Measurements from ENCODE around the gene IKZF2. TPM values are rescaled to one million over a fixed set of nuclear protein-coding genes. Genes with fewer than 3 reads are reported as not detected.
A peak's percentile ranks its signal among the peaks of the same experiment; 100 is the strongest.

The IKZF2 gene
- total RNA-seq, 2 donors from 2014 or later, result 48.3 to 80.0 TPM

GRCh38 chr2:213104092-213104902 is 47.1 kb downstream of the IKZF2 start:
- no peak for DNase-seq (ENCODE audit: low spot score)
- ATAC-seq, result peak; percentile 67 to 75
- Mint-ChIP-seq H3K27me3 (no peaks in the 10 kb centered on the region), H3K4me3 (peak overlapping the region; percentile 84), H3K9me3 (peaks cover 3% of the 10 kb centered on the region), H3K4me1 (ENCODE audit: low read depth in 2 of 2) (peaks cover 45 to 59% of the 10 kb centered on the region in 2 donors), H3K27ac (peak overlapping the region; percentile 82 to 86), H3K36me3 (no peaks in the 10 kb centered on the region)

- Mint-ChIP-seq H3K4me3 (peak overlapping the region; percentile 68), H3K27ac (peak overlapping the region; percentile 82 to 86), H3K9me3 (no peaks in the 10 kb centered on the region), H3K4me1 (ENCODE audit: low read depth in 2 of 2) (peaks cover 42 to 67% of the 10 kb centered on the region in 2 donors), H3K36me3 (no peaks in the 10 kb centered on the region), H3K27me3 (no peaks in the 10 kb centered on the region)
- DNase-seq (ENCODE audit: low spot score) (no peak), ATAC-seq (peak; percentile 69 to 74)
These were observed 49.5 kb downstream of the IKZF2 start for GRCh38 chr2:213101692-213102460.

- Mint-ChIP-seq H3K27ac (peak overlapping the region; percentile 82 to 86), H3K4me1 (ENCODE audit: low read depth in 2 of 2) (peaks cover 41 to 67% of the 10 kb centered on the region in 2 donors), H3K9me3 (no peaks in the 10 kb centered on the region), H3K4me3 (peak overlapping the region; percentile 60), H3K36me3 (no peaks in the 10 kb centered on the region), H3K27me3 (no peaks in the 10 kb centered on the region)
- DNase-seq (ENCODE audit: low spot score) (no peak), ATAC-seq (no peak)
These were observed 50.3 kb downstream of the IKZF2 start for GRCh38 chr2:213101109-213101508.

GRCh38 chr2:213098612-213099011 is 52.8 kb downstream of the IKZF2 start:
- Mint-ChIP-seq H3K27ac (peak overlapping the region; percentile 82 to 86), H3K36me3 (no peaks in the 10 kb centered on the region), H3K9me3 (no peaks in the 10 kb centered on the region), H3K27me3 (no peaks in the 10 kb centered on the region), H3K4me1 (ENCODE audit: low read depth in 2 of 2) (peaks cover 37 to 61% of the 10 kb centered on the region in 2 donors), H3K4me3 (peak overlapping the region; percentile 78)
- ATAC-seq (no peak), DNase-seq (ENCODE audit: low spot score) (no peak)

GRCh38 chr2:213091765-213092164 is 59.6 kb downstream of the IKZF2 start:
- Mint-ChIP-seq H3K9me3 (peaks cover 6% of the 10 kb centered on the region), H3K4me3 (no peak overlapping the region), H3K27ac (peak overlapping the region; percentile 57 to 60), H3K4me1 (ENCODE audit: low read depth in 2 of 2) (peaks cover 40 to 63% of the 10 kb centered on the region in 2 donors), H3K27me3 (no peaks in the 10 kb centered on the region), H3K36me3 (peaks cover 8% of the 10 kb centered on the region)
- DNase-seq (ENCODE audit: low spot score) (no peak), ATAC-seq (no peak)

- DNase-seq (ENCODE audit: low spot score) (no peak), ATAC-seq (no peak)
- Mint-ChIP-seq H3K27ac (peak overlapping the region; percentile 36 to 54), H3K9me3 (peaks cover 6% of the 10 kb centered on the region), H3K4me3 (no peak overlapping the region), H3K36me3 (peaks cover 8% of the 10 kb centered on the region), H3K4me1 (ENCODE audit: low read depth in 2 of 2) (peaks cover 49 to 73% of the 10 kb centered on the region in 2 donors), H3K27me3 (no peaks in the 10 kb centered on the region)
These were observed 60.6 kb downstream of the IKZF2 start for GRCh38 chr2:213090772-213091171.

- no peaks in the 10 kb centered on the region for H3K27me3 Mint-ChIP-seq
- peaks cover 54 to 74% of the 10 kb centered on the region in 2 donors for H3K4me1 Mint-ChIP-seq (ENCODE audit: low read depth in 2 of 2)
- DNase-seq (ENCODE audit: low spot score), result no peak
- H3K9me3 Mint-ChIP-seq, result peaks cover 6% of the 10 kb centered on the region
- peaks cover 8% of the 10 kb centered on the region for H3K36me3 Mint-ChIP-seq
- H3K27ac Mint-ChIP-seq, result peak overlapping the region; percentile 36 to 54
- peak overlapping the region; percentile 27 for H3K4me3 Mint-ChIP-seq
- no peak for ATAC-seq
These were observed 62.0 kb downstream of the IKZF2 start for GRCh38 chr2:213089438-213089837.

GRCh38 chr2:213087040-213087439 is 64.4 kb downstream of the IKZF2 start:
- H3K4me3 Mint-ChIP-seq, result no peak overlapping the region
- peak; percentile 61 to 77 for ATAC-seq
- no peaks in the 10 kb centered on the region for H3K27me3 Mint-ChIP-seq
- peaks cover 52 to 61% of the 10 kb centered on the region in 2 donors for H3K4me1 Mint-ChIP-seq (ENCODE audit: low read depth in 2 of 2)
- peaks cover 6% of the 10 kb centered on the region for H3K9me3 Mint-ChIP-seq
- no peak for DNase-seq (ENCODE audit: low spot score)
- H3K27ac Mint-ChIP-seq, result peak overlapping the region in 1 of 2 donors; percentile 67
- H3K36me3 Mint-ChIP-seq, result peaks cover 8% of the 10 kb centered on the region

GRCh38 chr2:213086571-213086970 is 64.8 kb downstream of the IKZF2 start:
- Mint-ChIP-seq H3K4me3 (peak overlapping the region; percentile 65), H3K27me3 (no peaks in the 10 kb centered on the region), H3K36me3 (peaks cover 8% of the 10 kb centered on the region), H3K9me3 (peaks cover 6% of the 10 kb centered on the region), H3K27ac (peak overlapping the region; percentile 67 to 81), H3K4me1 (ENCODE audit: low read depth in 2 of 2) (peaks cover 52 to 62% of the 10 kb centered on the region in 2 donors)
- DNase-seq (ENCODE audit: low spot score) (no peak), ATAC-seq (no peak)

- Mint-ChIP-seq H3K4me3 (peak overlapping the region; percentile 65), H3K9me3 (peaks cover 6% of the 10 kb centered on the region), H3K27me3 (no peaks in the 10 kb centered on the region), H3K27ac (peak overlapping the region; percentile 67 to 81), H3K4me1 (ENCODE audit: low read depth in 2 of 2) (peaks cover 57 to 62% of the 10 kb centered on the region in 2 donors), H3K36me3 (peaks cover 11% of the 10 kb centered on the region)
- DNase-seq (ENCODE audit: low spot score), result no peak
- ATAC-seq, result no peak
These were observed 65.4 kb downstream of the IKZF2 start for GRCh38 chr2:213086050-213086449.

- Mint-ChIP-seq H3K4me3 (peak overlapping the region; percentile 65), H3K27ac (peak overlapping the region; percentile 67 to 81), H3K4me1 (ENCODE audit: low read depth in 2 of 2) (peaks cover 55 to 60% of the 10 kb centered on the region in 2 donors)
These were observed 65.9 kb downstream of the IKZF2 start for GRCh38 chr2:213085538-213085937.

GRCh38 chr2:213084261-213084660 is 67.2 kb downstream of the IKZF2 start:
- Mint-ChIP-seq H3K27ac (peak overlapping the region; percentile 67 to 81), H3K27me3 (no peaks in the 10 kb centered on the region), H3K4me1 (ENCODE audit: low read depth in 2 of 2) (peaks cover 50 to 58% of the 10 kb centered on the region in 2 donors), H3K9me3 (peaks cover 3% of the 10 kb centered on the region), H3K36me3 (peaks cover 11% of the 10 kb centered on the region), H3K4me3 (peak overlapping the region; percentile 36)
- no peak for DNase-seq (ENCODE audit: low spot score)
- ATAC-seq, result no peak

More at GRCh38 chr2:213085538-213085937, 65.9 kb downstream of the IKZF2 start:
- DNase-seq (ENCODE audit: low spot score), result no peak
- Mint-ChIP-seq H3K36me3 (peaks cover 15% of the 10 kb centered on the region), H3K27me3 (no peaks in the 10 kb centered on the region), H3K9me3 (peaks cover 6% of the 10 kb centered on the region)
- peak in 1 of 2 donors; percentile 10 for ATAC-seq

- Mint-ChIP-seq H3K4me1 (ENCODE audit: low read depth in 2 of 2) (peaks cover 41 to 45% of the 10 kb centered on the region in 2 donors), H3K36me3 (peaks cover 16% of the 10 kb centered on the region), H3K4me3 (no peak overlapping the region), H3K27me3 (no peaks in the 10 kb centered on the region), H3K9me3 (no peaks in the 10 kb centered on the region), H3K27ac (peak overlapping the region; percentile 1 to 12)
- ATAC-seq (no peak), DNase-seq (ENCODE audit: low spot score) (no peak)
These were observed 70.3 kb downstream of the IKZF2 start for GRCh38 chr2:213080969-213081617.

Data from natural killer cell treated with Interleukin-12 subunit alpha and Interleukin-12 subunit beta and Interleukin-15 and Interleukin-18, amount 100 ng/mL, for 72 hours (primary cell).